Left ventricle myocardium superior (tissue), 1 donor: ENCODE data around the gene BPIFB1. TPM values are rescaled to one million over a fixed set of nuclear protein-coding genes. Genes with fewer than 3 reads are reported as not detected.

ENCODE experiments used
- ATAC-seq: fragments of 200-7000 bp; cut with Tn5 transposase; one replicate; pipeline ENCODE4 v1.9.1; 2020; ENCODE audit warnings: mild to moderate bottlenecking, moderate library complexity
- DNase-seq: peaks from one replicate; pipeline ENCODE4 v3.0.0-alpha.2; 2020
- intact Hi-C: fragments of 100-400 bp; cut with micrococcal nuclease; formaldehyde crosslinking; loops from one replicate; pipeline ENCODE4 v1.11.0; 2022
- total RNA-seq: library from RNA; stranded (reverse); fragmentation: NEBNext Ultra II Directional; extraction: Animal tissue kit (Norgen Biotek cat#: 25700); gene quantifications from one replicate; pipeline ENCODE4 v1.2.1, GENCODE V29; 2021
- donor health status: DM: no; HTN: yes; CAD: no; lungs with severe emphysema.

The BPIFB1 gene
- total RNA-seq, 1 donor from 2014 or later: not detected

DNA sequence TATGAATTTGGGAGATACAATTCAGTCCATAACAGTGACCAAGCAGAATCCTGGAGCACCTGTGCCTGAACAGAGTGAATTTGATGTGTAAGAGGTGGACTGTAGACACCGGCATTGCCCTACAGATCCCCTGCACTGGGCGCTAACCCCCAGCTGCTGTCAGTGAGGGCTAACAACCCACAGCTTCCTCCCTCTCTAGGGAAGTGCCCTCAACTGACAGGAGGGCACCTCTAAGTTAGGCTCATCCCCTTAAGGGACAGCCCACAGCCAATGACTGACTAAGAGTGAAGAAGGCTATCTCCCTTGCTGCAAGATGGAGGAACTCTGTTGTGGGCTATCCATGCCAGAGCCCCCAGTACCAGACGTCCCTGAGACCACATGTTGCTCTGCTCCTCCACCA, 15.3 kb upstream of the BPIFB1 start:
- ATAC-seq (no peak), DNase-seq (no peak)
- intact Hi-C loops: no loop called here

DNA sequence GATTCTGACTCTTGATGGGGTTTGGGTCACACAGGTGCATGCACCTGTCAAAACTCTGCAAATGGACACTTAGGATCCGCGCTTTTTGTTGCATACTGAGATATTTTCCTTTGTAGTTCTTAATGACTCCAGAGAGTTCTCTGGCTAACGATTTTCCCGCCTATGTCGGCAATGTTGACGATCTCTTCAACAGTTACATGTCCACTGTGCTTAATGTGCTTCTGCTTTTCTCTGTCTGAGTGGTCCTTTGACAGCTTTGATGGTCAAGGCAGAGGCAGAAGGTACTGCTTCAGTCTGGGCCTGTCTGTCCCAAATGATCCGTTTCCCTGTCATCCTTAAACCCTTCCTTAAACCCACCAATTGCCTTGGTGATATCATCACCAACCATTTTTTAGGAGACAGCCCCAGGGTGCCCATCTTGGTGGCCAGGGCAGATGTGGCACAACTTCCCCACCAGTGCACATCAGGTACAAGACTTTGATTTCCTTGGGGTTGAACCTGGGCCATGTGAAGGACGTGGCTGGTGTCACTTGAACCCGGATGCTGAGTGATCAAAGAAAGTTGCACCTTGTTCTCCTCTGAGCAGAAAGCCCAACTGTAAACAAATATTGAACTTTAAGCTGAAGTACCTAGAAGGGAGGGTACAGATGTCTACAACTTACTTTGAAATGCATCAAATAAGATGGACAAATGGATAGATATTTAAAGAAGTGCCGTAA, 10.7 kb upstream of the BPIFB1 start:
- DNase-seq (no peak), ATAC-seq (no peak)
- intact Hi-C loops: no loop called here

DNA sequence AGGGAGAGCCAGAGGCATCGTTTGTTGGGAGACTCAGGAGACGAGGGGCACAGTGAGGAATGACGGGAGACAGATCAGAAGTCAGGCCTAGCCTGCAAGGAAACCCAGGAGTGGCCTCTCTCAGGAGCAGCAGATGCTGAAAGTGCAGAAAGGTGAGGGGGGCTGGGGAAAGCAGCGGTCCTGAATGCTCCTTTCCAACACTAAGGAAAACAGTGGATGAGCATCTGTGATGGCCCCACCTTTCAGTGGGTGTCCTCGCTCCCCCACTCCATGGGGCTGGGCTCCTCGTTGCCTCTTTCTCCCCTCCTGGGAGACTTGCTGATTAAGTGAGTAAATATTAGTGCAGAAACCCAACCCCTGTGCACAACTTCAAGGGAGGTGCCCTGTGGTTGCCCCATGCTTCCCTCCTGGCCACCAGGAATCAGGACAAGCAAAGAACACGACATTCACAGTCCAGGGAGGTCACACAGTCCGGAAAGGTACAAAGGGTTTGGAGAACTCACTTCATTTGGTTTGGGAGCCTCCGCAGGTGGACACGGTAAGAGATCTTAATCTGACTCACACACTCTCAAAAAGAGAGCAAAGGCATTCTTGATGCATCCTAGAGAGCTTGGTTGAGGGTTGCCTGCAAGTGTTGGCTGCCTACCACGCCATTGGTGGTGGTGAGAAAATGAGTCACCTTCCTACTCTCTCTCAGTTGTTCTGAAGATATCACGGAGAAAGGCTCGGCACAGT, 9.7 kb upstream of the BPIFB1 start:
- DNase-seq (no peak), ATAC-seq (no peak)
- intact Hi-C loops: no loop called here

DNA sequence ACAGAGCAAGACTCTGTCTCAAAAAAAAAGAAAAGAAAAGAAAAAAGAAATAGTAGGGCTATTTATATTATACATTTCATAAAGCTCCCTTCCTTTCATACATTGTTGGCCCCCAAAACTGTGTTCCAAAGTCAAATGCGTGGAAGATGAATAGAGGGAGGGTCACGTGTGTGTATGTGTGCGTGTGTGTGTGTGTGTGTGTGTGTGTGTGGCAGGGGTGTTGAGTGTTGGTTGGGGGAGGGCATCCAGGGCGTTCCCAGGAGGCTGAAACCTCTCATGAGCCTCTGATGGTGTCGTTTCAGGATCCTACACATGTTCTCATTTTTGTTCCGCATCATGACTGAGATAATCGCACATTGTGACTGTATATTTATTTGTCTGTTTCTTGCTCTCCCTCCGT, 7.8 kb upstream of the BPIFB1 start:
- DNase-seq (no peak), ATAC-seq (no peak)

DNA sequence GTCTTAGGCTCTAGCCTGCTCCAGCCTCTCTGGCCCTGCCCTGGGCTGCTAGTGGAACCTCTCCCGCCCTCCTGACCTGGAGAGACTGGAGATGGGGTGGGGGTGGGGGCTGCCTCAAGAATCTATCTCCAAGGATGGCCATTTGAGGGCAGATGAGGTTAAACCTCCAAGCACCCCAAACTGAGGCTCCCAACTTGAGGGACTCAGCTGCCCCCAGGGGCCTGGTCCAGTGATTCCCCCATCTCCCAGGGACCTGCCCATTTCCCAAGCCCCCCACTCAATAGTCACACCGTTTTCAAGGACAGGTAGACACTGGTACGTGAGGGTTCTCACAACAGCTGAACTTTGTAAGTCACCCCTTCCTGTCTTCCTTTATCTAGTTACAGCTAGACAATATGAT, 7.1 kb upstream of the BPIFB1 start:
- intact Hi-C loops: no loop called here
- DNase-seq: no peak
- ATAC-seq: no peak

More for the DNA sequence above, 7.8 kb upstream of the BPIFB1 start:
- intact Hi-C loops: no loop called here

DNA sequence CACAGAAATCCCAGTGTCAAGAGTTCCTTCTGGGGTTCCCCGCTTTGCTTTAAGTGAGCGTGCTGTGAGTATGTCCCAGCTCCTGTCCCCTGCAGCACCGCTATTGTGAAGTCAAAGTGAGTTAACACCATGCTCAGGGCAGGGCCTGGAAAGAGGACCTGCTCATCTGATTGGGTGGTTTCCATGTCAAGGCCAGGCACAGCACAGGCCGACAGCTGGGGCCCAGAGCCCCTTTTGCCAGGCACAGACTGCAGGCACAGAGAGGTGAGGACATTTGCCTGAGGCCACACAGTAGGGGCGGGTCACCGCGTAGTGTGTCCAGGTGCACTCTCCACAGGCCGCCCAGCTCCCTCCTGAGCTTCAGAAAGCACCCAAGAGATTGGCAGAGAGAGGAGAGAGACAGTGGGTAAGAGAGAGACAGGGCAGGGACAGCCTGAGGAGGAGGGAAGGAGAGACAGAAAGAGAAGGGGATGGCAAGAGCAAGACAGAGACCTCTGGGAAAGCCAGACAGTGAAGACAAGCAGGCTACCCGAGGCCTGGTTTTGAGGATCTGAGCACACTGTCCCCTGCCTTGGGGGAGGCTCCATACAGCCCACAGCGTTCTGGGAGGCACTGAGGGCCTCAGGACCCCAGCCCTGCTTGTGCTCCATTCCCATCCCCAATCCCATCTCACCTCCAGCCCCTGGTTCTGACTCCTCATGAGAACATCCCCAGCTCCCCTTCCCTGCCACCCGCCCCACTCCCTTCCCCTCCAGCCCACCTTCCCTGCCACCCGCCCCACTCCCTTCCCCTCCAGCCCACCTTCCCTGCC, 6.5 kb upstream of the BPIFB1 start:
- intact Hi-C loops: no loop called here
- ATAC-seq (no peak), DNase-seq (no peak)

DNA sequence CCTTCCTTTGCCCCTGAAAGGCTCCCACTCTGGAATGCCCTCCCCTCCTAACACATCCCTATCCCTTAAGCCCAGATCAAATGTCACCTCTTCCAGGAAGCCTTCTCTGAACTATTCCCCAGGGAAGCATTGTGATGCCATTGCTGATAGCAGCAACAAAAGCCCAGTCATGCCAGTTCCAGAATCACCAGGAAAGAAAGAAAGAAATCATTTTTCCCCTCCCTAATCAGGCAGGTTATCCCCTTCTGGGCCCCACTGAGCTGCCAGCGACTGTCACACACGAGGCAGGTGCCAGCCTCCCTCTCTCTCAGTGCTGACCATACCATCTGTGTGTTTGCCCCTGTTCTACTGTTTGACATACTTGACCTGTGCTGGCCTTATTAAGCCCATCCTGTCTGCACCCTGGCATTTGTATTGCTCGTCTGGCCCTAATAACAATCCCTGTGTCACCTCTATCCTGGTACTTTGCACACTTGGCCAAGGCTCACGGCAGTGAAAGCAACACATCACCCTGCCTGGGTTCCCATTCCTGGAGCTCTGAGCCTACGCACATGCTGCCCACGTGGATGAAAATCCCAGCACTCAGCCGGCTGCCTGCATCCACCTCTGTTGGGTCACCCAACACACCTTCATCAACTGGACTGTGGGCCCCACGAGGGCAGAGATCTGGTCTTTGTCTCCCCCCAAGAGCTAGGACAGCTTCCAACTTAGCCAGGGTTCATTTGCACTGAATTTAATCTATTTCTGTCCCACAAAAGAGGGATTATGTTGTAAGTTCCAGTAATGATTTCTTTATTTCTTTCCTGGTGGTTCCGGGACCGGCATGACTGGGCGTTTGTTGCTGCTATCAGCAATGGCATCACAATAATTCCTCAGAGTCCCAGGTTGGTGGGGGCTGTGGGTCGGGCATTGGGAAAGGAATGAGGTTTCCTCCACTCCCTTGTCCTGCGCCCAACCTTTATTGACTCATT, 5.3 kb upstream of the BPIFB1 start:
- intact Hi-C loops: no loop called here
- no peak for DNase-seq
- ATAC-seq: no peak

DNA sequence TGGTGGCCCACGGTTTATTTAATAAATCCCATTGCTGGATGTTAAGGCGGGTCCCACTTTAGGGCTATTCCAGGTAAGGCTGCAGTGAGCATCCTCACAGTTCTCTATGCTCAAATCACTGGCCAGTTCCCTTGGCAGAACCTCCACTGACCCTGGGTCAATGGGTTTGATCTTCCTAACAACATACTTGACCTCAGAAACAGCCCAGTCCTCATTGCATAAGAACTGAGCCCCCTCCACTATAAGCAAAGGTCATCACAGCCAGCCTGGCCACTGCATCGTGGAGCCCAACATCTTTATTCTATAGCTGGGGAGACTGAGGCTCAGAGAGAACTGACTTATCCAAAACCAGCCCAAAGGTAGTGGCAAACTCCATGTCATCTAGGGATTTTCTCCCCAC, 4.3 kb upstream of the BPIFB1 start:
- intact Hi-C loops: no loop called here
- no peak for DNase-seq
- no peak for ATAC-seq

DNA sequence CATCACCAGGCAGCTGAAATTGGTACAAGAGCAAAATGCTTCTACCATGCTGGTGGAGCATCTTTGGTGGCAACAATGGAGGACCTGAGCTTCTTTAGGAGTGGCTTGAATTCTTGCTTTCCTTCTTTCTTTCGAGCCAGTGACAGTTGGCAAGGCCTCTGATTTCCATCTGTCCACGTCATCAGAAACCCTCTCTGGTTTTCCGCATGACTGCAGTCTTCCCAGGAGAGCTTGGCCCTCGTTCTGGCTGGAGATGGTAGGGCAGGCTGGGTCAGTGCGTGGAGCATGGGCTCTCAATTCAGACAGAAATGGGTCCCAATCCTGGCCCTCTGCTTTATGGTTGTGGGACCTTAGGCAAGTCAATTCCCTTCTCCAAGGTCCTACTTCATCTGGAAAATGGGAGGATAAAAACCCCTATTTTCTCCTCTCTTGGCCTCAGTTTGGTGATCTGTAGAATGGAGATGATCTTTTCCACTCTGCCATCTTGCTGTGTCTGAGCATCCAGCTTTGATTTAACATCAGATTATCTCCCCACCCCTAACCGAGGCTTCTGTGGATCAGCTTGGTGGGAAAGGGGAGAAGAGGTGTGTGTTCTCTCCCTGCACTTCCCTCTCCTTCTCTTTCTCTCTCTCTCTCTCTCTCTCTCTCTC, 3.6 kb upstream of the BPIFB1 start:
- ATAC-seq (no peak), DNase-seq (no peak)
- intact Hi-C loops: no loop called here

DNA sequence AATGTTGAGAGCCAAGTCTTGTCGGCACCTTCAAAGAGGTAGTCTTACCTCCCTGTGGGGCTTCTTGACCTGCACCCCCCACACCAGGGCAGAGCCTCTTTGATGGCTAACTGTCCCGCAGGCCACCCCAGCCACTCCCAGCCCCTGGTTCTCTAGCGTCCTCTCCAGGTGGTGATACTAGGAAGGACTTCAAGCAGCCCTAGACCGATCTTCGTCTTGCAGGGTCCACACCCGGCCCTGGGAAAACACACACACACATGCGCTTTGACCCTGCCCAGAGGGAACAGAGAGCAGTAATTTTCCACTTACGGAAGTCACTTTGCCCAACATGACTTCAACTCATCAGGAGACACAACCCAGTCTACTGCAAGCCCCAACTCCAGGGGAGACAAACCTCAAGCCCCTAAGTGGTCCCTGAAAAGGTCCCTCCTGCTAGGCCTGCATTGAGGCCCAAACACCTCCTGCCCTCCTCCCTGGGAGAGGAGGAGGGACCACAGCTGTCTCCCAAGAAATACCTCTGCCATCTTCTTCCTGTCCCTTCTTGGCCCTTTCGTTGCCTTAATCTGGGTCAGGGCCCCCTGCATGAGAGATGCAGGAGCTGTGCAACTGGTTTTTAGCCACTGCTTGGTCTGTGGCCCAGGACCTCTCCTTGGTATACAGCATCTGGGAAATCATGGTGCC, 2.9 kb upstream of the BPIFB1 start:
- DNase-seq (no peak), ATAC-seq (no peak)
- intact Hi-C loops: no loop called here

DNA sequence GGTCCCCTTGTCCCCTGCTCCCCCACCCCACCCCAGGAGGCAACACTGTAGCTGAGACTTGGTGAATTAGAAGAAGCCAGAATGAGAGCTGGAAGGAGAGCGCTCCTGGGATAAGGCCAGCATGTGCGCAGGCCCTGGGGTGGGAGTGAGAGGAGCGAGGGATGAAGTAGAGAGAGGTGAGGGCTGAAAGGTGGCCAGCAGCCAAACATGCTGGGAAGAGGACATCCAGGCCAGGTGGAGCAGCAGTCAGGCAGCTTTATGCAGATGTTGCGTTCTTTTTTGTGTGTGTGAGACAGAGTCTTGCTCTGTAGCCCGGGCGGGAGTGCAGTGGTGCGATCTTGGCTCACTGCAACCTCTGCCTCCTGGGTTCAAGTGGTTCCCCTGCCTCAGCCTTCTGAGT, 2.2 kb upstream of the BPIFB1 start:
- DNase-seq (no peak), ATAC-seq (no peak)
- intact Hi-C loops: no loop called here

DNA sequence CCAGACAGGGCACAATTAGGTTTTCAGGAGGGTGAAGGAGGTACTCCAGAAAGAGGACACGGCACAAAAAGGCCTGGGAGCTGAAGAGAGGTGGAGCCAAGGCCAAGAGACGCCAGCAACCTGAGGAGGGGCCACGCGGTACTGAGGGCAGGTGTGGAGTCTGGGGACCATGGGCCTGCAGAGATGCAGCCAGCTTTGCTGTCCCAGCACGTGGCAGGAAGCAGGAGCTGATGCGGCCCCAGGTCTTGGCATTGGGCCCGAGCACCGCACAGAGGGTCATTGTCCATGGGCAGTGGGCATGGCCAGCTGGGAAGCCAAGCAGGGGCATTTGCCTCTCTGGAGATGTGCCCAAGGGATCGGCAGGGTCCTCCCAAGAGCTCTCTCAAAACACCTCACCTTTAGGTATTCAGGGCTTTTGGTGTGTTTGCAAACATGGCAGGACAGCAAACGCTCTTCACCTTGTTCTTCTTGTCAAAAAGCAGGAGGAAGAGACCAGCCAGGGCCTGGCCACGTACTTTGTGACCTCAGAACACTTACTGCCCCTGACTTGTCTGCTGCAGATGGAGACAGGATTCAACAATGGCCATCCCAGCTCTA, 1.4 kb upstream of the BPIFB1 start:
- intact Hi-C loops: no loop called here
- ATAC-seq (no peak), DNase-seq (no peak)

DNA sequence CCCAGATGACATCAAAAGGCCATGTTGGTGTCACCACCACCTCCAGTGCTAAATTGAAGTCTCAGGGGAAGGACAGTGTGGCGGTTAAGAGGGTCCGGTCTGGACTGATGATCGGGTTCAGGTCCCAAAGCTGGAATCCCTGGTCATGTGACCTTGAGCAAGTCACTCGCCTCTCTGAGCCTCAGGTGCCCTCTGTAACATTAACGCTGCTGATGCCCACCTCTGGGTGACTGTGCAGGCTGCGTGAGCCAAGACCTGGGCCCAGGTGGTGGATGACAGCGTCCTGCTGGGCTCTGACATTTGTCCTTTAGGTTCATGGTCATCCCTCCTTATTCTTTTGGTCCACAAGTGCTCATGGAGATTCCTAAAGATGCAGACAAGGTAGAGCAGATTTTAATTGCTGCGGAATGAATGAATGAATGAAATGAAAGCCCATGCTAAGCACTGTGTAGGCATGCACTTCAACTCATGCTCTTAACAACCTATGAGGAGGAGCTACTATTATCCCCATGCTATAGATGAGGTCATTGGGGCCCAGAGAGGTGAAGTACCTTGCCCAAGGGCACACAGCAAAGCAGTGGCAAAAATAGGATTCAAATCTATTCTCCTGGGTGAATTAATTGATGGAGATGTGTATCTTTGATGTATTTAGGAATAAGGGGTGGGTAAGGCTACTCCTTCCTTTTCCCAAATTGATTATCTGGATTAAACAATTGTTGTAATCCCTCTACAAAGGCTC, 649 bp upstream of the BPIFB1 start:
- no peak for DNase-seq
- ATAC-seq: no peak
- intact Hi-C loops: no loop called here

DNA sequence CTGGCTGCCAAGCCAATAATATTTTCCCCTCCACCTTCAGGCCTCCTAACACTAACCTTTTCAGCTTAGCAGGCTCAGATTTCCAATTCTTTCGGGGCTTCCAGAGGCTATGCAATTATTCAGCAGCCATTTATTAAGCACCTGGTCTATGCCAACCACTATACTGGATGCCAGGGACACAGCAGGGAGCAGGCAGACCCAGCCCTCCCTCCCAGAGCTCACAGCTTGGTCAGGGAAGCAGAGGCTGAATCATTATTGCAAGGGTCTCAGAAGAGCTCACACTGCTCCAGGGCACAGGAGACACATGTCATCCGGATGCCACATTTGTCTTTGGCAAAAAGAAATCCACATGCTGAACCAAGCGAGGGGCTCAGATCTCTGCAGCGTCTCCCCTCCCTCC, 1.3 kb downstream of the BPIFB1 start:
- intact Hi-C loops: no loop called here
- ATAC-seq (no peak), DNase-seq (no peak)

DNA sequence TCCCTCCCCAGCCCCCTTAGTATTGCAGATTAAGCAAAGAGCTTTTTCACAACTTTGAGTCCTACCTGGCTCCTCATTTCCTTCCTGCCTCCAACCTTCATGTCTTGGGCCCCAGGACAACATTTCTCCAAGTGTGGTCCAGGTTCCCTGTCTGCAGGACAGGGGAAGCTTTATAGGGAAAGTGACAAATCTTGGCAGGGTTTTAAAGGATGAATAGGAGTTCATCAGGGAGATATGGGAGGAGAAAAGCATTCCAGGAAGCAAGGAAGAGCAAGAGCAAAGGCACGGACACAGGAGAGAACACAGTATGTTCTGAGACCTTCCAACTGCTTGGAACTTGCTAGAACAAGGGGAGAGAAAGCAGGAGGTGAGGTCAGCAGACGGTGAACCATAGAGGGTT, 1.9 kb downstream of the BPIFB1 start:
- no peak for ATAC-seq
- intact Hi-C loops: no loop called here
- DNase-seq: no peak

DNA sequence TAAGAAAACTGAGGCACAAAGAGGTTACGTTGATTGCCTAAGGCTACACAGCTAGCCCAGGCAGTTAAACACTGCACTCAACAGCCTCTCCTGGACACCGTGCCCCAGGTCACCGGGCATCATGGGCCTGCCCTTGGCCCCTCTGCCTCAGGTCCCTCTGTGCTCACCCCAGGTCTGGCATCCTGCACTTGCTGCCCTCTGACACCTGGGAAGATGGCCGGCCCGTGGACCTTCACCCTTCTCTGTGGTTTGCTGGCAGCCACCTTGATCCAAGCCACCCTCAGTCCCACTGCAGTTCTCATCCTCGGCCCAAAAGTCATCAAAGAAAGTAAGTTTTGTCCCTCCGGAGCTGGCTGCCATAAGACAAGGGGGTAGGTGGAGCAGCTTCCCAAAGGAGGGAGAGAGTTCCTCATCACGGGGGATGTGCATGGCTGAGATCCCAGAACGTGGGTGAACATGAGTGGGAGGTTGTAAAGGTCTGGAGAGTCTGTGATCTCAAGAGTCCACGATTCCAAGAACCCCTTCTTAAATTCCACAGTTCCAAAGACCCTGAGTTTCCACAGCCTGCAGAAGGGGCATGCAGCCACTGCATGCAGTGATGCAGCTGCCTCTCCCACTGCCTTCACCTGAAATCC, 3.0 kb downstream of the BPIFB1 start:
- intact Hi-C loops: no loop called here
- DNase-seq (no peak), ATAC-seq (no peak)

DNA sequence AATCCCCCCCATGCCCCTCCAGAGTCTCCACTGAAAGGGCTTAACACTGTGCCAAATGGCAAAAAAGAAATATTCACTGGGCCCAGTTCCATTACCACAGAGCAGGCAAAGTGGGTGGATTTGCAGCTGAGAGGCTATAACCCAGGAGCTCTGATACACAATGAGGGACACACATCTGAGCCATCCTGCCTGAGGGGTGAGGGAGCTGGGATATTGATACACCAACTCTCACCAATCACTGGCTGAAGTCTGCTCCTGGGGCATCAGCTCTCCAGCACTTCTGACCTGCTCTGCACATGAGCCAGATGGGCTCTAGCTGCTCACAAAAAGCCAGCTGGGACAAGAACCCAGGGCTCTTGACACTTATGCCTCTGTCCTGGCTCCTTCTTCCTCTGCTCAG, 4.9 kb downstream of the BPIFB1 start:
- intact Hi-C loops: no loop called here
- ATAC-seq: no peak

More for the DNA sequence above, 4.9 kb downstream of the BPIFB1 start:
- no peak for DNase-seq
